Limb (tissue), 2 donors: ENCODE results near the gene MCL1.
"Not testable (repeated sequence)": the region's sequence is repeated elsewhere in the genome, so short reads cannot be mapped to it uniquely, and the experiment has no call there.

Experiments used
- DNase-seq, 2 donors: peaks; one replicate each; pipeline ENCODE4 v3.0.0-alpha.2; 2016; ENCODE audit errors: extremely low spot score in 2 of 2

MCL1 gene

DNA sequence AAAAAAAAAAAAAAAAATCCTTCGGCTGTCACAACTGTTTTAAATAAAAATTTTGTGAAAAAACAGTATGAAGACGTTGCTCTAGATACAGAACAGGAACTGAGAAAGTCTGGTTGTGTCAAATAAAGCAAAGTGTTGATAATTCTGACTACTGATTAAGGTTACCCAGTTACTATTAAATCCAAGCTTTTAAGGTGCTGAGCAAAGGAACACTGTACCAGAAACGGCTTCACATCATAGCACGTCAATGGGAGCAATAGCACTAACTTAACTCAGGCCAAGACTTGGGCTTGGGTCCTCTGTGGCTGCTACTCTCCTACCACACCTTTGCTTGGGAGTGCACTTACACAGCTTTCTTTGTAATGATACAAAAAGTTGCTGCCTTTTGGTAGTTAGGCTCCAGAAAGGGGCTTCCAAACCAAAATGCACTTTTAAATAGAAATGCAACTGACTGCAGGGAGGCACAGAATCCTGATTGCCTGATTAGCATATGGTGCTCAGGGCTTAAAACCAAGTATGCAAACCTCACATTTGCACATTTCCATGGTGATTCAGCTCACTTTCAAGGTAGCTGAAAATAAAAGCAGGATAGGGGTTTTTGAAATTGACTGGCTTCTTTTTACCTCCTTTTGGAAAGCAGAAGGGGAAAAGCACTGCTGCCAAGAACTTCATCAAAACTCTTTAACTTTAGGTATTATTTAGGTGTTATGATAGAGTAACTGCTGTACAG is 6.3 kb downstream of the MCL1 start:
- DNase-seq: peak in 1 of 2 donors; percentile 25

DNA sequence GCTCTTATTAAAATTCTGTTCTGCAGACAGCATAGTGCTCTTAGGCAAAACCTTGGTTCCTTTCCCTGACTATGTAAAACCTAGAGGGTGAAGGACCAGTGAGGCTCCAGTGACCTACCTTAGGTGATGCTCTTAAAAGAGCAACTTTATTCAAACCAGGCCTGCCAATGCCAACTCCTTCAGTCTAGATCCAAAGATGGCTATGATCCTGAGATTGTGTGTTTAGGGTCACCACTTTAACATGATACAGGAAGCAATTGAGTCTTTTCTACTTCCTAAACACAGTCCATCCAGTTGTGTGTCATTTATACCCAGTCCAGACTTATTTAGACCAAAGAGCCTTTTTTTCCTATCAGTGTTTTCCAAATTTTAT is 10.8 kb downstream of the MCL1 start:
- DNase-seq: no peak

DNA sequence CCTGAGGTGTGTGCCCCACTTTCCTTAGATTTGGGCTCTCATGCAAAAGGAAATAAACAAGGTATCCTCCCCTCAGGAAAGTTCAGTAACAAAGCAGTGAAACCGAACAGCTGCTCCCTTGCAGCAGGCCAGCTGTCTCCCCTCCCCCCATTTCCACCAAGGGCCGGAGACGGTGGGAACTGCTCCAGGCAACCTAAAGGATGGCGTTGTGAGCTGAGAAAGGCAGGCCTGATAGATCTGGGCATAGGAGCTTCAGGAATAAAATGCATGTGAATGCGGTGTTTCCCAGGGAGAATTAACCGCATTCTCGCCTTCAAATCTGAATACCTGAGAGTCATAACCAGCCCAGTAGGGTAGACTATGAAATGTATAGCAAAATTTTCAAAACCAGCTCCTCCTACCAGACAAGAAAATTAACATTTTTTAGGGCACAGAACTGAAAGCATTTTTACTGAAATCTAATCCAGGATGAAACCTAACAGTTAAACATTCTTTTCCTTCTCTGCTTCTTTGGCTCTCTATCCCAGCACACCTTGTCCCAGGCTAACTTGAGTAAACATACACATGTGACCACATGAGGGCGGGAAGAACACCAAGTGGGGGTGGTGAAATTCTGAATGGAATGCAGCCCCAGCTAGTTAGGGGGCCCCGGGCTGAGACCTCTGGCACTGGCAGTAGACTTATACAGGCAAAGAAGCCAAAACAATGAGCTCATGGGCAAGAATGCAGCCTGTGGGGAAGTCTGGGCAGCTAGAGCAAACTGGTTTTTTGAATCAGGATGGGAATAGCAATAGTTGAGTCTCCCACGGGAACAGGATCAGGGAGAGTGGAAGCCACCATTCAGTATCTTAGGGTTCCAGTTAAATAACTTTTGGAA is 11.5 kb downstream of the MCL1 start:
- DNase-seq: peak; percentile 86

DNA sequence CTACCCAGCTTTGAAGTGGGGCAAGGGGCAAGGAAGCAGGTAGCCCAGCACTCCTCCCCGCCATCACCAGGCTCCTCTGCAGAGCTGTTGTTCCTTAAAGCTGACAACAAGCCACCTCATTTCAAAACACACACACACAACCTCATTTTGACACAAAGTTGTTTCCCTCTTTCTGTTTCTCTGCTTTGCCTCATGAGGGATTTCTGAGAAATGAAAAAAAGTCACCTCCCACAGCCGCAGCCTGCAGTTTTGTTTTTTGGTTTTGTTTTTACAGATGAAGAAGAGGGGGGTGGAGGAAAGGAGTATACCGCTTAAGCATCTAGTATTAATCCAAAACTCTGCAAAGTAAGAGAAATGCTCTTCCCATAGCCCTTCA is 12.1 kb downstream of the MCL1 start:
- no peak for DNase-seq

DNA sequence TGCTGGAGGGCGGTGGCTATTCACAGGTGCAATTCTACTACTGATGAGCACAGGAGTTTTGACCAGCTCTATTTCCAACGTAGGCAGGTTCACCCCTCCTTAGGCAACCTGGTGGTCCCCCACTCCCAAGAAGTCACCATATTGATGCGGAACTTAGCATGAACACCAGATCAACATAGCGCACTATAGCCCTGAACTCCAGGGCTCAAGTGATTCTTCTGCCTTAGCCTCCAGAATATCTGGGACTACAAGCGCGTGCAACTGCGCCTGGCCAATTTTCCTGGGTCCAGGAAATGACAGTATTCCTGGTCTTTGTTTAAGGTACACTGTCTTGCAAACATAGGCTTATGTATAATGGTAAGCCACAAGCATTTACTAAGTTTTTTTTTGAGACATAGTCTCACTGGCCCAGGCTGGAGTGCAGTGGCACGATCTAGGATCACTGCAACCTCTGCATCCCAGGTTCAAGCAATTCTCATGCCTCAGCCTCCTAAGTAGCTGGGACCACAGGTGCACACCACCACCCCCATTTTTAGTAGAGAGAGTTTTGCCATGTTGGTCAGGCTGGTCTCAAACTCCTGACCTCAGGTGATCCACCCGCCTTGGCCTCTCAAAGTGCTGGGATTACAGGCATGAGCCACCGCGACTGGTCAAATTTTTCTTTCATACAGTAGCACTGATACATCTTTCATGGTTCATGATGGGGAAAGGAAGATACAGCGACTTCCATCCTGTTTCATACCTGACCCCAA is 12.6 kb downstream of the MCL1 start:
- DNase-seq: no peak

DNA sequence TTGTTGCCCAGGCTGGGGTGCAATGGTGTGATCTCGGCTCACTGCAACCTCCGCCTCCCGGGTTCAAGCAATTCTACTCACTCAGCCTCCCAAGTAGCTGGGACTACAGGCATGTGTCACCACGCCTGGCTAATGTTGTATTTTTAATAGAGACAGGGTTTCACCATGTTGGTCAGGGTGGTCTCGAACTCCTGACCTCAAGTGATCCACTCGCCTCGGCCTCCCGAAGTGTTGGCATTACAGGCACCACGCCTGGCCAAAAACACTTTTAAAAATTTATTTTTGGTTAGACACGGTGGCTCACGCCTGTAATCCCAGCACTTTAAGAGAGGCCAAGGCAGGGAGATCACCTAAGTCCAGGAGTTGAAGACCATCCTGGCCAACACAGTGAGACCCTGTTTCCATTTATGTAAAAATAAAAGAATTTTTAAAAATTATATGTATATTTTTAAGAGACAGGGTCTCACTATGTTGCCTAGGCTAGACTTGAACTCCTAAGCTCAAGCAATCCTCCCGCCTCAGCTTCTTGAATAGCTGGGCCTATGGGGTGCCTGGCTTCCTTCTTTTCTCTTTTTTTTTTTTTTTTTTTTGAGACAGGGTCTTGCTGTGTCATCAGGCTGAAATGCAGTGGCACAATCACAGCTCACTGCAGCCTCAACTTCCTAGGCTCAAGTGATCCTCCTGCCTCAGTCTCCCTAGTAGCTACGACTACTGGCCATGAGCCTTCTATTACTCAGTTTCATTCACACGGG is 14.0 kb downstream of the MCL1 start:
- DNase-seq: not testable (repeated sequence)

DNA sequence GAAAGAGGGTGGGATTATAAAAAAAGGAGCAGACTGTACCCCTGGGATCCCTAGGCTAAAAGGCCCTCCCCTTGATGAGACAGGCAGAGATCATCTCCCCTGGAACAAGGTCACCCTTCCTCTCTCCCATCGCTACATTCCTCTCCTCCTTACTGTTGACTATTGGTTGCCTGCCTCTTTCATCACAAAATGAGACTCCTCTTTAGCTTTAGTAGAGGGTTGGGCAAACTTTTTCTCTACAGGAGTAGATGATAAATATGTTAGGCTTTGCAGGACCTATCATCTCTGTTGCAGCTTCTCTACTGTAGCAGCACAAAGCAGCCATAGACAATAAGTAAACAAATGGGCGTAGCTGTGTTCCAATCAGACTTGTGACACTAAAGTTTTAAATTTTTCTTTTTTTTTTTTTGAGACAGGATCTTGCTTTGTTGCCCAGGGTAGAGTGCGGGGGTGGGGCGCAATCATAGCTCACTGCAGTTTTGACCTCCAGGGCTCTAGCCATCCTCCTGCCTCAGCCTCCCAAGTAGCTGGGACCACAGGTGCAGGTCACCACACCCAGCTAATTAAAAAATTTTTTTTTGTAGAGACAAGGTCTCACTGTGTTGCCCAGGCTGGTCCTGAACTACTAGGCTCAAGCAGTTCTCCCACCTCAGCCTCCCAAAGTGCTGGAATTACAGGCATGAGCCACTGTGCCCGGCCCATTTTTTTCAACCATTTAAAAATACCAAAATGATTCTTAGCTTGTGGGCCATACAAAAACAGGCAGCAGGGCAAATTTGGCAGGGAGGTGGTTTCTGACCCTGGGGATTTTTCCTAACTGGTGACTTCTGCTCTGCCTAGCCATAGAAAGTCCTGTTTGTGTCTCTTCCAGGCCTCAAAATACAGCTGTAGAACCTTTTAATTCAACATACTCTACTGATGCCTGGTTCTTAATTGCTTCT is 15.1 kb downstream of the MCL1 start:
- peak in 1 of 2 donors; percentile 0 for DNase-seq

DNA sequence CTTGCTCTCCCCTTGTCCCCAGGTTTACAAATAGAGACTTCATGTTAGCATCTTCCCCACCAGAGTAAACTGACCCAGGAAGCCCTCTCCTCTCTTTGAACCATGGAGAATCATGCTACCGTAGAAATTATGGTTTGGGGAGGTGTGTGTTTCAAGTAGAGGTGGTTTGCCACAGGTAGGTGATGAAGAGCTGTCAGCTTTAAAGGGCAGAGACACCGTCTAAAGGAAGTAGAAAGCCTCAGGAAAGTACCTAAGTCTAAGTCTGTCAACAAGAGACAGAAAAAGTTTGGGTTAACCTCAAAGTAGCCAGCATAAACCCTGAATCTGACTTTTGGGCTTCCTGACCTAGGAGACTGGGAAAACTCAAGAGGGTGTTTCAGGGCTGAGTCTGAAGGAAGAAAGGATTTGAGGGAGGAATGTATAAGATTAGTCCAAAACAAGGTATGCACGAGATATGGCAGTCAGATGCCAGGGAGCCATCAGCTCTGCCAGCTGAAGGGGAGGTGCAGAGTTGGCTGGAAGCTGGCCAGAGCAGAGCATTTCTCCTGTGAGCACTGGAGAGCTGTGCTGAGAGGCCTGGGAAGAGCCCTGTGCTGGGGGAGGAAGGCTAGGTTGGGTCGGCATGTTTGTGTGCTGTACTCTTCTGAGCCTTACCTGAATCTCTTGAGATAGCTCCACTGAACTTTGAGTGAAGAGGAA is 15.9 kb downstream of the MCL1 start:
- no peak for DNase-seq

DNA sequence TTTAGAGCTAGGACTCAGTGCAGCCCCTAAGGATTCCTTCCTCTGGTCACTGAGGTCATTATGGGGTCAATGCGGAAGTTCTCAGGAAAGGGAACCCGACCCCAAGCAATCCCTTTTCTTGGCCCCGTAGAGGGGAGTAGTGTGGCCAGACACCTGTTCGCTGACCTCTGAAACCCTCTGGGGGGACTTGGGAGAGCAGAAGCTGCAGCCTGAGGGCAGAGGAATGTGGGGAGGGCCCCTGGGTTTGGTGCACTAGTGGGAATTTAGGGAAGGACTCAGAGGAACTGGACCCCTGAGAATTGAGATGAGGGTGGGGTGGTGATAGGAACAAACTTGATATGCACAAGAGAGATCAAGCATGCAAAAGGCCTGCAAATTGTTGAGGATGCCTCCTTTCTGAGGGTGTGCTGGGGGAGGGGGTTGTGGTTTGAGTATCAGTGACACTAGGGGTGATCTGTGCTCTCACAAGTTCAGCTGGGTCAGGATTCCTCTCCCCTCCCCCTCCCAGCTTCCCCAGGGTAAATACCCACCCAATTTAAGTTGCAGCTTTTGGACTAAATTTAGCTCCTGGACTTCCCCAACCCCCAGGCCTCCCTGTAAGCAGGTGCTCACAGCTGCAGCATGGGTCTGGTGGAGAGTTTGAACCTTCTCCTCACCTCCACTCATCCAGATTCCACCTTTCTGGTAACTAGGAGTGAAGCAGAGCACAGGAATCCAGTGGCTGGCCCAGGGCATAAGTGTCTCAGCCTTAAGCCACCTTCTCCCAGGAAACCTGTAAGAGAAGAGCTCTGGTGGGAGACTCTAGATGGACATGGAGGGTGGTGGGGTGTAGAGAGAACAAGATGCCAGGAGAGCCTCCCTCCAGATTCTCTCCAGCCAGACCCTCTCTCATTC is 16.7 kb downstream of the MCL1 start:
- DNase-seq: no peak

DNA sequence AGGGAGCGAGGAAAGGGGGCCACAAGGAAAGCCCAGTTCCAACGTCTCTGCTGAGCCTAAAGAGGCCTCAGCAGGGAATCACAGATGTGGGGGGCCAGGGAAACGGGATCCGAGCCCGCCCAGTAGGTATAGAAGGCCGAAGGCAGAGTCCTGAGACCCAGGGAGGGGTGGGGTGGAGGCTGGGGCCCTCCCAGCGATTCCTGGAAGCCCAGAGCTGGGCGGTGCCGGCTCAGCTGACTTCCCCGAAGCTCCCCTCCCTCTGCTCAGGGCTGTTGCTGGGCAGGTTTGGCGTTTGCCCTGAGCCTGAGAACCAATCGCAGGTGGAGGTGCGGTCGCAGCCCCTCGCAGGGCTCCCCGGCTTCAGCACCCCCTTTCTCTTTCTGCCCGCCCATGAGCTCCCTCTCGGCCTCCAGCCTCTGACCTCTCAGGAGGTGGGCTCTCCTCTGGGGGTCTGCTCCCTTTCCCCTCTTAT is 17.4 kb downstream of the MCL1 start:
- DNase-seq: peak; percentile 93

DNA sequence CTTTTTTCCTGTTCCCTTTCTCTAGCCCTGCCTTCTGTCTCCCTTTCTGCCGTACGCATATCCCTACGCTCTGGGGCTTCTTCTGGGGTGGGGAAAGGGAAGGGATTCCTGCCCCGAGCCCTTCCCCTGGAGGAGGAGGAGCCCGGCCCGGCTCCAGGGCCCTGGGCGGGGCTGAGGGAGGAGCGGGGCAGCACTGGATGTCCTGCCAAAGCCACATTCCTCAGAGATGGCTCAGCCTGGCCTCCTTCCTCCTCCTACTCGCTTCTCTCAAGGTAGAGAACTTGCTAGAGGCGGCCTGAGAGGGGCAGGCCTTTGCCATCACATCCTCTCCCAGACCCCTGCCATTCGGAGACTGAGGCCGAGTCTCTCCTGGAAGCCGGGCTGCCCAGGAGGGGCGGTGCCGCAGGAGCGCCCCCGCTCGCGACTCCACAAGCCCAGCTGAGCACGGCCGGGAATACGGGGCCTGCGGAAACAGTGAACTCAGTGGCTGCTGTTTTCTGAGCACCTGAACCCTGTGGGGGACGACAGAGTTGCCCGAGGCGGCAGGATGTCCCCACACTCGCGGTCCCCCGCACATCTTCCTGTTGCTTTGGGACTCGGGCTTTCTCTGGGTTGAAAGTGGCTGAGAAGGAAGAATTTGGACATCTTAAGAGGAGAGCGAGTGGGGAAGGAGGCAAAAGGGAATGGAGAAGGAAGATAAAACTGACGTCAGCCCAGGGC is 18.0 kb downstream of the MCL1 start:
- DNase-seq: peak; percentile 94 to 96

DNA sequence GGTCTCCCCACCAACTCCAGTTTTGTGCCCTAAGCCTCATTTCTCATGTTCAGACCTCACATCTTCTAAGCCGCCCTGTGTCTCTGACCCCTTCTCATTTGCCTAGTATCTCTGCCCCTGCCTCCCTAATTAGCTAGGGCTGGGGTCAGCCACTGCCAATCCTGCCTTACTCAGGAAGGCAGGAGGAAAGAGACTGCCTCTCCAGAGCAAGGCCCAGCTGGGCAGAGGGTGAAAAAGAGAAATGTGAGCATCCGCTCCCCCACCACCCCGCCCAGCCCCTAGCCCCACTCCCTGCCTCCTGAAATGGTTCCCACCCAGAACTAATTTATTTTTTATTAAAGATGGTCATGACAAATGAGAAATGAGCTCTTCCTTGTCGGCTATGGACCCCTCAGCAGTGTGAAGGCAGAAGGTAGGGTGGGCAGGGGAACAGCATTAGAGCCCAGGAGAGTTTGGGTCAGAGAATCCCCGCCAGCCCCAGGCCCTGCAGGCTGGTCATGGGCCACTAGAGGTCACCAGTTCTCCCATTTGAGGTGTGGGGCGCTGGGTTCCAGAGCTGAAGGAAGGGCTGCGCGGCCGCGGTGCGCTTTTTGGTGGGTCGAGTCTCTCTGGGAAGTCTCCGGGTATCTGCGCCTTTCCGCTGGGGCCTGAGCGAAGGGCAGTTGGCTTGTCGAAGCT is 18.7 kb downstream of the MCL1 start:
- DNase-seq: peak; percentile 90 to 91

DNA sequence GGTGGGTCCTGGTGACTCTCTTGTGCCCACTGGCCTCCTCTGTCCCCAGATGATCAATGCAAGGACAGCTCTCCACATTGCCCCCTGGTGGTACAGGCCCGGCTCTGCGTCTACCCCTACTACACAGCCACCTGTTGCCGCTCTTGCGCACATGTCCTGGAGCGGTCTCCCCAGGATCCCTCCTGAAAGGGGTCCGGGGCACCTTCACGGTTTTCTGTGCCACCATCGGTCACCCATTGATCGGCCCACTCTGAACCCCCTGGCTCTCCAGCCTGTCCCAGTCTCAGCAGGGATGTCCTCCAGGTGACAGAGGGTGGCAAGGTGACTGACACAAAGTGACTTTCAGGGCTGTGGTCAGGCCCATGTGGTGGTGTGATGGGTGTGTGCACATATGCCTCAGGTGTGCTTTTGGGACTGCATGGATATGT is 19.4 kb downstream of the MCL1 start:
- DNase-seq: peak; percentile 49 to 77

DNA sequence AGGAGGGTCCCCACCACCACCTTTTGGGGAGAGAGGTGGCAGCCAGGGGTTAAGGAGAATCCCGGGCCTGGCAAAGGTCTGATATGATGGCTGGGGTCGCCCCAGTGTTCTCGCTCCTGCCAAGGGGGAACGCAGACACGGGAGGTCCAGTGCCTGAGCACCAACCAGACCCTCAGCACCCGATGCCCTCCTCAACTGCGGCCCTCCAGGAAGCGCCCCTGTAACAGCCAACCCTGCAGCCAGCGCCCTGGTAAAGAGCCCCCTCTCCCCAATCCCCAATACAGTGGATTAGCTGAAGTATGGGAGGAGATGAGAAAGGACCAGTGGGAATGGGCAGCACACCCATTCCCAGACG is 19.8 kb downstream of the MCL1 start:
- no peak for DNase-seq

DNA sequence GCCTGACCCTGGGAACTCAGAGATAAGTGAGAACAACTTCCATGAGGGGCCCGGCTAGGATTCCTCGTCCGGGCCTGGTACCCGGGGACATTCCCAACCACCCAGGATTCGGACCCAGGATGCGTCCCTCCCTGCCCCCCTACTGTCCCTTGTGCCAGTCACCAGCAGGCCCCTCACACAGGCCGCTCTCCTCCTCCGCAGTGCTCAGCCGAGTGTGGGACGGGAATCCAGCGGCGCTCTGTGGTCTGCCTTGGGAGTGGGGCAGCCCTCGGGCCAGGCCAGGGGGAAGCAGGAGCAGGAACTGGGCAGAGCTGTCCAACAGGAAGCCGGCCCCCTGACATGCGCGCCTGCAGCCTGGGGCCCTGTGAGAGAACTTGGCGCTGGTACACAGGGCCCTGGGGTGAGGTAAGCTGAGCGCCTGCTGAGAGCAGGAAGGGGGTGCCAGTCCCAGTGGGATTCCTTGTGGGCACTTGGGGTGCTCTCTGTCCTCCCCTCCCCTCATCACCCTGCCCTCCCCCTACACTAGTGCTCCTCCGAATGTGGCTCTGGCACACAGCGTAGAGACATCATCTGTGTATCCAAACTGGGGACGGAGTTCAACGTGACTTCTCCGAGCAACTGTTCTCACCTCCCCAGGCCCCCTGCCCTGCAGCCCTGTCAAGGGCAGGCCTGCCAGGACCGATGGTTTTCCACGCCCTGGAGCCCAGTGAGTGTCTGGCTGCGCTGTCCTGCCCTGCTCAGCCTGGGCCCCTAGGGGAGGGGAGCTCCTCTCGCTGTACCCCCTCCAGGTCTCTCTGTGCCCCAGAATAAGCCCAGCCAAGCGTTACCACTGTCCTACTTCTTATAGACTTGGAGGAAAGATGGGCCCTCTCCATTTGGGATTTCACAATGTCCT is 20.4 kb downstream of the MCL1 start:
- DNase-seq: no peak

DNA sequence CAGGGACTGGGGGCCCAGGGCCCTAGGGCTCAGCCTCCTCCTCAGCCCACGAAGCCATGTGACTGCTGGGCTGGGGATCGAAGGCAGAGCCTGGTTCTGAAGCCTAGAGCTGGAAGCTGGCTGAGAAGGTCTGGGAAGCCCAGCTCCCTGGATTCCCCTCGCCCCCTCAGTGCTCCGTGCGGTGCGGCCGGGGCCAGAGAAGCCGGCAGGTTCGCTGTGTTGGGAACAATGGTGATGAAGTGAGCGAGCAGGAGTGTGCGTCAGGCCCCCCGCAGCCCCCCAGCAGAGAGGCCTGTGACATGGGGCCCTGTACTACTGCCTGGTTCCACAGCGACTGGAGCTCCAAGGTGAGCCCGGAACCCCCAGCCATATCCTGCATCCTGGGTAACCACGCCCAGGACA is 21.1 kb downstream of the MCL1 start:
- no peak for DNase-seq
